H1 (cell line): Measurements from ENCODE around the gene TCAP. TPM values are rescaled to one million over a fixed set of nuclear protein-coding genes. Genes with fewer than 3 reads are reported as not detected.

Experiments
- BCL11A ChIP-seq, 2 experiments: IDR thresholded peaks; one replicate each; pipeline ENCODE4 v1.6.1; 2011; ENCODE audit warnings: low read depth in 2 of 2, low read length in 2 of 2, mild to moderate bottlenecking in 2 of 2
- KDM4A ChIP-seq: IDR thresholded peaks from one replicate; pipeline ENCODE4 v1.7.1; 2012; ENCODE audit warnings: low read depth, mild to moderate bottlenecking, moderate library complexity, low read length, inconsistent platforms; ENCODE audit not compliant: severe bottlenecking
- NRF1 ChIP-seq: IDR thresholded peaks from 2 replicates; pipeline ENCODE4 v1.6.1; 2011; ENCODE audit warnings: mild to moderate bottlenecking, low read depth, low read length, improper control_type of control experiment
- POLR2A ChIP-seq, 2 experiments: IDR thresholded peaks; 1 replicate in 1 of 2; 2 replicates in 1 of 2; pipeline ENCODE4 v1.6.1; 2011; ENCODE audit warnings: low read depth in 2 of 2, low read length in 2 of 2, mild to moderate bottlenecking in 2 of 2; ENCODE audit errors: control extremely low read depth in 1 of 2
- POU5F1 ChIP-seq: IDR thresholded peaks from 2 replicates; pipeline ENCODE4 v1.6.1; 2011; ENCODE audit warnings: low read depth, mild to moderate bottlenecking, low read length, moderate library complexity
- RNF2 ChIP-seq: fragments of 200-900, 300-1000 bp; sonication (generic); IDR thresholded peaks from 2 replicates; pipeline ENCODE4 v1.7.1; 2016; ENCODE audit warnings: borderline replicate concordance, low read depth, mild to moderate bottlenecking, antibody characterized with exemption, low read length; ENCODE audit not compliant: poor library complexity, severe bottlenecking; ENCODE audit errors: missing control alignments
- RXRA ChIP-seq: IDR thresholded peaks from 2 replicates; pipeline ENCODE4 v1.6.1; 2011; ENCODE audit warnings: low read depth, mild to moderate bottlenecking, low read length, moderate library complexity; ENCODE audit not compliant: insufficient read depth
- SIRT6 ChIP-seq: IDR thresholded peaks from one replicate; pipeline ENCODE4 v1.7.1; 2012; ENCODE audit warnings: low read length, inconsistent platforms
- SIX5 ChIP-seq: IDR thresholded peaks from 2 replicates; pipeline ENCODE4 v1.6.1; 2011; ENCODE audit warnings: mild to moderate bottlenecking, low read depth, low read length
- SRF ChIP-seq: IDR thresholded peaks from 2 replicates; pipeline ENCODE4 v1.6.1; 2011; ENCODE audit warnings: mild to moderate bottlenecking, low read depth, low read length, moderate library complexity
- polyA plus RNA-seq, 7 experiments: library from polyadenylated mRNA; depleted of rRNA in 3 of 7; stranded (reverse) in 5 of 7; unstranded in 2 of 7; fragments of >200 nt in 5 of 7; fragments of 200-250 nt in 2 of 7; gene quantifications; 1 replicate in 5 of 7; 2 replicates in 1 of 7; 4 replicates in 1 of 7; pipeline versions ENCODE4 v1.2.1 to v1.2.3, GENCODE V29; 2011 to 2013; ENCODE audit warnings: missing spikeins in 2 of 7, mixed read lengths in 2 of 7
- total RNA-seq: library from RNA; stranded (reverse); fragmentation: NEBNext Ultra II Directional; extraction: Animal tissue kit (Norgen Biotek cat#: 25700); gene quantifications from 2 replicates; pipeline ENCODE4 v1.2.1, GENCODE V29; 2021
- TF ChIP-seq, protein P1 (sequence below): fragments of 300-600 bp; sonication (generic); IDR thresholded peaks from 2 replicates; pipeline ENCODE4 v1.7.1; 2012; ENCODE audit warnings: low read length, moderate library complexity, mild to moderate bottlenecking, inconsistent platforms; ENCODE audit not compliant: insufficient replicate concordance

Gene TCAP
- total and polyA plus RNA-seq, 2 of the 8 experiments (the other 6 are each of a cell fraction or from before 2014, with no cell fraction given) = 0.82 to 1.4 TPM

DNA sequence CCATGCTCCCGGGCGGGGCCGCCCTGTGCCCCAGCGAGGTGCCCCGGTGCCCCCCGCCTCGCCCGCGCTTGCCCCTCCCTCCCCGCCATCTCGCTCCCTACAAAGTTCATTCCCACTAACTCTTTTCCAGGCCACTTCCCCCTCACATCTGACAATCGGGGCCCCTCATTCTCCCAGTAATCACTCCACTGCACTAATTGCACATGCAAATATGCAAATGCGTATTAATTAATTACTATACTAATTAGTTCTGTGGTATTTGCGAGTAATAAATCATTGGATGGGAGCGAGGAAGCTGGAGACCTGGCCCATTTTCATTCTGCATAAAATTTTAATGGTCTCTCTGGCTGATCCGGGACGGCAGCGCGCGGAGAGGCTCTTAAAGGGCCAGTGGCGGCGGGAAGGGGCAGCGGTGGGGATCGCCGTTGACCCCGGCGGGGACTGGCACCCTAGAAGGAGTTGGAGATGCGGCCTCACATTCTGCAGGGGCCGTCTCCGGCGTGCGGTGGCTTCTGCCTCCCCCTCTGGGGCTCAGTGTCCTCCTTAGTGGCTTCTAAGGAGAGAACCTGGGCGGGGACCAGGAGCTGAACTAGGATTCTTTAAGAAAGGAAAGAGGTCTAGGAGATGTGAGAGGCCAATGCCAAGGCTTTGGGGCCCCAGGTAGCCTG lies 46.8 kb upstream of the TCAP start (continued):
- TF ChIP-seq, protein P1, sequence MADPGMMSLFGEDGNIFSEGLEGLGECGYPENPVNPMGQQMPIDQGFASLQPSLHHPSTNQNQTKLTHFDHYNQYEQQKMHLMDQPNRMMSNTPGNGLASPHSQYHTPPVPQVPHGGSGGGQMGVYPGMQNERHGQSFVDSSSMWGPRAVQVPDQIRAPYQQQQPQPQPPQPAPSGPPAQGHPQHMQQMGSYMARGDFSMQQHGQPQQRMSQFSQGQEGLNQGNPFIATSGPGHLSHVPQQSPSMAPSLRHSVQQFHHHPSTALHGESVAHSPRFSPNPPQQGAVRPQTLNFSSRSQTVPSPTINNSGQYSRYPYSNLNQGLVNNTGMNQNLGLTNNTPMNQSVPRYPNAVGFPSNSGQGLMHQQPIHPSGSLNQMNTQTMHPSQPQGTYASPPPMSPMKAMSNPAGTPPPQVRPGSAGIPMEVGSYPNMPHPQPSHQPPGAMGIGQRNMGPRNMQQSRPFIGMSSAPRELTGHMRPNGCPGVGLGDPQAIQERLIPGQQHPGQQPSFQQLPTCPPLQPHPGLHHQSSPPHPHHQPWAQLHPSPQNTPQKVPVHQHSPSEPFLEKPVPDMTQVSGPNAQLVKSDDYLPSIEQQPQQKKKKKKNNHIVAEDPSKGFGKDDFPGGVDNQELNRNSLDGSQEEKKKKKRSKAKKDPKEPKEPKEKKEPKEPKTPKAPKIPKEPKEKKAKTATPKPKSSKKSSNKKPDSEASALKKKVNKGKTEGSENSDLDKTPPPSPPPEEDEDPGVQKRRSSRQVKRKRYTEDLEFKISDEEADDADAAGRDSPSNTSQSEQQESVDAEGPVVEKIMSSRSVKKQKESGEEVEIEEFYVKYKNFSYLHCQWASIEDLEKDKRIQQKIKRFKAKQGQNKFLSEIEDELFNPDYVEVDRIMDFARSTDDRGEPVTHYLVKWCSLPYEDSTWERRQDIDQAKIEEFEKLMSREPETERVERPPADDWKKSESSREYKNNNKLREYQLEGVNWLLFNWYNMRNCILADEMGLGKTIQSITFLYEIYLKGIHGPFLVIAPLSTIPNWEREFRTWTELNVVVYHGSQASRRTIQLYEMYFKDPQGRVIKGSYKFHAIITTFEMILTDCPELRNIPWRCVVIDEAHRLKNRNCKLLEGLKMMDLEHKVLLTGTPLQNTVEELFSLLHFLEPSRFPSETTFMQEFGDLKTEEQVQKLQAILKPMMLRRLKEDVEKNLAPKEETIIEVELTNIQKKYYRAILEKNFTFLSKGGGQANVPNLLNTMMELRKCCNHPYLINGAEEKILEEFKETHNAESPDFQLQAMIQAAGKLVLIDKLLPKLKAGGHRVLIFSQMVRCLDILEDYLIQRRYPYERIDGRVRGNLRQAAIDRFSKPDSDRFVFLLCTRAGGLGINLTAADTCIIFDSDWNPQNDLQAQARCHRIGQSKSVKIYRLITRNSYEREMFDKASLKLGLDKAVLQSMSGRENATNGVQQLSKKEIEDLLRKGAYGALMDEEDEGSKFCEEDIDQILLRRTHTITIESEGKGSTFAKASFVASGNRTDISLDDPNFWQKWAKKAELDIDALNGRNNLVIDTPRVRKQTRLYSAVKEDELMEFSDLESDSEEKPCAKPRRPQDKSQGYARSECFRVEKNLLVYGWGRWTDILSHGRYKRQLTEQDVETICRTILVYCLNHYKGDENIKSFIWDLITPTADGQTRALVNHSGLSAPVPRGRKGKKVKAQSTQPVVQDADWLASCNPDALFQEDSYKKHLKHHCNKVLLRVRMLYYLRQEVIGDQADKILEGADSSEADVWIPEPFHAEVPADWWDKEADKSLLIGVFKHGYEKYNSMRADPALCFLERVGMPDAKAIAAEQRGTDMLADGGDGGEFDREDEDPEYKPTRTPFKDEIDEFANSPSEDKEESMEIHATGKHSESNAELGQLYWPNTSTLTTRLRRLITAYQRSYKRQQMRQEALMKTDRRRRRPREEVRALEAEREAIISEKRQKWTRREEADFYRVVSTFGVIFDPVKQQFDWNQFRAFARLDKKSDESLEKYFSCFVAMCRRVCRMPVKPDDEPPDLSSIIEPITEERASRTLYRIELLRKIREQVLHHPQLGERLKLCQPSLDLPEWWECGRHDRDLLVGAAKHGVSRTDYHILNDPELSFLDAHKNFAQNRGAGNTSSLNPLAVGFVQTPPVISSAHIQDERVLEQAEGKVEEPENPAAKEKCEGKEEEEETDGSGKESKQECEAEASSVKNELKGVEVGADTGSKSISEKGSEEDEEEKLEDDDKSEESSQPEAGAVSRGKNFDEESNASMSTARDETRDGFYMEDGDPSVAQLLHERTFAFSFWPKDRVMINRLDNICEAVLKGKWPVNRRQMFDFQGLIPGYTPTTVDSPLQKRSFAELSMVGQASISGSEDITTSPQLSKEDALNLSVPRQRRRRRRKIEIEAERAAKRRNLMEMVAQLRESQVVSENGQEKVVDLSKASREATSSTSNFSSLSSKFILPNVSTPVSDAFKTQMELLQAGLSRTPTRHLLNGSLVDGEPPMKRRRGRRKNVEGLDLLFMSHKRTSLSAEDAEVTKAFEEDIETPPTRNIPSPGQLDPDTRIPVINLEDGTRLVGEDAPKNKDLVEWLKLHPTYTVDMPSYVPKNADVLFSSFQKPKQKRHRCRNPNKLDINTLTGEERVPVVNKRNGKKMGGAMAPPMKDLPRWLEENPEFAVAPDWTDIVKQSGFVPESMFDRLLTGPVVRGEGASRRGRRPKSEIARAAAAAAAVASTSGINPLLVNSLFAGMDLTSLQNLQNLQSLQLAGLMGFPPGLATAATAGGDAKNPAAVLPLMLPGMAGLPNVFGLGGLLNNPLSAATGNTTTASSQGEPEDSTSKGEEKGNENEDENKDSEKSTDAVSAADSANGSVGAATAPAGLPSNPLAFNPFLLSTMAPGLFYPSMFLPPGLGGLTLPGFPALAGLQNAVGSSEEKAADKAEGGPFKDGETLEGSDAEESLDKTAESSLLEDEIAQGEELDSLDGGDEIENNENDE = no peak
- TF ChIP-seq SRF (no peak), POLR2A (IDR thresholded peaks at IDR 0.05; ENCODE audit: control extremely low read depth in 1 of 2, low read depth in 2 of 2, low read length in 2 of 2) (no peak), KDM4A (peak; percentile 37), POU5F1 (no peak), NRF1 (no peak), SIX5 (no peak), BCL11A (IDR thresholded peaks at IDR 0.05; ENCODE audit: low read depth in 2 of 2, low read length in 2 of 2) (no peak), RNF2 (no peak), SIRT6 (no peak), RXRA (no peak)
